Coronary artery (tissue), 2 donors: ENCODE data around the gene WWC1.

ENCODE experiments used
- DNase-seq: peaks from one replicate; pipeline ENCODE4 v3.0.0-alpha.2; 2017; ENCODE audit warnings: low spot score
- H3K27ac ChIP-seq, 2 donors: fragments of 200-600 bp; sonication (generic); one replicate each; pipeline ENCODE4 v1.5.1; 2016 to 2019
- H3K4me3 ChIP-seq: fragments of 200-600 bp; sonication (generic); 2 replicates; pipeline ENCODE4 v1.5.1; 2016; ENCODE audit warnings: mild to moderate bottlenecking, moderate library complexity
- CTCF ChIP-seq: fragments of 200-600 bp; sonication (generic); IDR thresholded peaks from one replicate; pipeline ENCODE4 v1.5.1; 2019; ENCODE audit warnings: antibody characterized with exemption

Gene WWC1

GRCh38 chr5:168356592-168356991 lies 65.1 kb downstream of the WWC1 start:
- Histone ChIP-seq H3K4me3 (no peak overlapping the region), H3K27ac (no peak overlapping the region)
- TF ChIP-seq CTCF: no peak
- no peak for DNase-seq

DNA sequence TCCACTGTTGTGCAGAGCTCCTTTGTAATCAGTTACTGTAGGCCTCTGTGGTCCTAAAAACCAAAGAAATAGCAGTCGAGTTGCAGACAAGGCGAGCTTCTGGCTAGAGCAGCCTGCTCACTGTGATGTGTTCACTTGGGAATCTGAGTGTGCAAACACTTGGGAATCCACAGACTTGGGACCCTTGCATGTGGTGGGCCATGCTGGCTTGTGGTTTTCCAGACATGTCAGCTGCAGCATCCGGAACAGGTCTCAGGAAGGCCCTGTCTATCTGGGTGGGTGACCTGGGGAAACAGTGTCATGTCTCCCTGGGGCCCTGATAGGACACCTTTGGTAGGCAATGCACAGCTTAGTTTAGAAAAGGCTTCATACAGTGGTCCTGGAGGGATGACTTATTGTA lies 66.4 kb downstream of the WWC1 start:
- no peak for DNase-seq
- no peak overlapping the region for H3K27ac ChIP-seq
- TF ChIP-seq CTCF: no peak
- H3K4me3 ChIP-seq: no peak overlapping the region

GRCh38 chr5:168359820-168360460 lies 68.5 kb downstream of the WWC1 start:
- no peak for TF ChIP-seq CTCF
- DNase-seq: no peak
- Histone ChIP-seq H3K27ac (no peak overlapping the region), H3K4me3 (no peak overlapping the region)

DNA sequence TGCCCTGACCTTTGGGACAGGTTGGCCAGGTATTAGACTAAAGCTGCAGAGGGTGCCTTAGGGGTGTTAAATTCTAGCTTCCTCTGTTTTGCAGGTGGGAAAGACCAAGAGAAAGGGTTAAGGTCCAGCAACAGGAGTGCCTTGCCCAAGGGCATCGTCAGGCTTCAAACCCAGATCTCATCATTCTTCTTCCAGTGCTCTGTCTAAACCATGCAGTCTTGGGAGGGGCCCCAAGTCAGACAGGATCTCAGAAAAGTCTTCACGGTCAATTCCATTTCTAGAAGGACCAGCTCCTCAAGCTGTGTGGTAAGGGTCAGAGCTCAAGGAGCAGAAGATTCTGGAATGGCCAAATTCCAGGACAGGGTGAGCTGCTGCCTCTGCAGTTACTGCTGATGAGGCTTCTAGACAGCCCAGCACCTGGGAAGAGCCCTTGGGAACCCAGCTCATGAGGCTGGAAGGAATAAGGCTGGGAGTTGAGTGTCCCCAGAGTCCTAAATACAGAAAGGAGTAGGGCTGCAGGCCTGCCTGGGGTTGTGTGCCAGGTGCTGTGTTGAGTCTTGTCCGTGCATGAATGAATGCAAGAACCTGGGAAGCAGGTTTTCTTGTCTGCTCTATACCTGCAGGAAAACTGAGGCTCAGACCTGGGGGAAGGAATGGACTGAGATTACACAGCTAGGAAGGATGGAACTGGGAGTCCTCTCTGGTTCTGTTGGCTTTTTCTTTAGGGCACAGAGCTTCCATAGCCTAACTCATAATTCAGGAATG lies 69.3 kb downstream of the WWC1 start:
- no peak for DNase-seq
- Histone ChIP-seq H3K27ac (no peak overlapping the region), H3K4me3 (no peak overlapping the region)
- no peak for TF ChIP-seq CTCF

GRCh38 chr5:168362097-168362885 lies 70.8 kb downstream of the WWC1 start:
- H3K27ac ChIP-seq: no peak overlapping the region
- DNase-seq: no peak
- H3K4me3 ChIP-seq: no peak overlapping the region
- no peak for TF ChIP-seq CTCF

DNA sequence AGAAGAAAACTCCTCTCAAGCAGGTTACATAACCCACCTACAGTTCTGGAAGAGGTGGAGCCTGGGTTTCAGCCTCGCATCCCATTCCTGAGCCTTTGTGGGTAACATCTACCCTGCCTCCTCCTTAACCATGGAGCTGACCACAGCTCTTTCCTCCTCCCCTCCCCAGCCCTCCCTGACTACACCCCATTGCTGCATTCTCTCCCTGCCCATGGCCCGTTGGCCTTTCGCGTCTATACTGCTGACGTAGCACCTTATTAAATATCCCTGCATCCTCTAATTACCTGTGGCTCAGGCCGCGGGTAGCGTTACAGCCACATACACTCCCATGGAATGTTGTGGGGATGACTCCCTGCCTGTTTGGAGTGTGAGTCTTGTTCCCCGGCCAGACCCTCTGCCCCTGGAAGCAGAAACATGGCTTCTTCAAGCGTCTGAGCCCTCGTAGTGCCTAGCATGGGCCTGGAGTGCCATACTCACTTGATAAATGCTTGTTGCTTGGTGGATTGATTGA lies 72.8 kb downstream of the WWC1 start:
- H3K4me3 ChIP-seq: no peak overlapping the region
- no peak overlapping the region for H3K27ac ChIP-seq
- DNase-seq: no peak
- no peak for TF ChIP-seq CTCF
